ENCODE data around the gene TBC1D22A.

GRCh38 chr22:47160141-47160541 is 397.7 kb downstream of the TBC1D22A start:
- TF ChIP-seq POLR2A (IDR thresholded peaks at IDR 0.05; ENCODE audit: low read length) (no peak), GATA1 (IDR thresholded peaks at IDR 0.05; ENCODE audit: low read depth, low read length) (no peak)
